Activated naive CD4-positive, alpha-beta T cell treated with anti-CD3 and anti-CD28 coated beads for 36 hours (primary cell): ENCODE data around the gene CMC1. TPM values are rescaled to one million over a fixed set of nuclear protein-coding genes. Genes with fewer than 3 reads are reported as not detected.
"Not testable (repeated sequence)": the region's sequence is repeated elsewhere in the genome, so short reads cannot be mapped to it uniquely, and the experiment has no call there.

Experiments
- CTCF ChIA-PET: fragments of 350-600 bp; sonication (Branson Sonifier 250); formaldehyde crosslinking; loops from one replicate; lab custom pipeline; 2021; ENCODE audit warnings: antibody characterized with exemption; lab: Charles Lee
- DNase-seq: peaks from one replicate; pipeline ENCODE4 v3.0.0-alpha.2; 2020
- H3K27ac Mint-ChIP-seq: one replicate; pipeline ENCODE4 v1.8.0; 2021; ENCODE audit warnings: mild to moderate bottlenecking, mixed read lengths
- H3K27me3 Mint-ChIP-seq: one replicate; pipeline ENCODE4 v1.8.0; 2021; ENCODE audit warnings: low read depth, mixed read lengths
- H3K36me3 Mint-ChIP-seq: one replicate; pipeline ENCODE4 v1.8.0; 2021; ENCODE audit warnings: low read depth, mixed read lengths
- H3K4me1 Mint-ChIP-seq: one replicate; pipeline ENCODE4 v1.8.0; 2021; ENCODE audit warnings: low read depth, mixed read lengths
- H3K4me3 Mint-ChIP-seq: one replicate; pipeline ENCODE4 v1.8.0; 2021; ENCODE audit warnings: mild to moderate bottlenecking, moderate library complexity, mixed read lengths
- H3K9me3 Mint-ChIP-seq: one replicate; pipeline ENCODE4 v1.8.0; 2021; ENCODE audit warnings: mixed read lengths
- intact Hi-C: fragments of 100-400 bp; cut with micrococcal nuclease; formaldehyde crosslinking; loops from one replicate; pipeline ENCODE4 v1.15.1; 2023
- total RNA-seq, 2 experiments: library from RNA; stranded (reverse); gene quantifications; one replicate each; pipeline ENCODE4 v1.2.3, GENCODE V29; 2021

The CMC1 gene
- total RNA-seq, 2 experiments from 2014 or later: 27.6 to 28.6 TPM

DNA sequence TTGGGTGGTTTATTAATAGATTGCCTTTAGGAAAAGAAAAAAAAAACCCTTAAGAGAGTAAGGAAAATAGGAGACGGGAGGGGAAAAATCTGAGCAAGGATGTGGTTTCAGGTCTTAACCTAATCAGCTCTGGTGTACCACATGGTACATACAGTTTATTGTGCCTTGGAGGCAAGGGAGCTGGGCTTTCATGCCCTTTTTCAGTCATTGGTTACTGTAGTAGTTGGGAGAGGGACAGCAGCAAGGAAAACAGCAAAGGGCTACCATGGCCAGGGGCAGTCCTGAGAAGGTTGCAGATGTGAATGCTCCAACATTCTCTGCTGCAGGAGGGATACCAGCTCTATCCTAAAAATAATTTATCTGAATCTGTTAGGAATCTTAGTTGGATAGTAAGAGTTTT is 5.9 kb downstream of the CMC1 start:
- Mint-ChIP-seq H3K36me3 (peaks cover 16% of the 10 kb centered on the region), H3K27me3 (no peaks in the 10 kb centered on the region), H3K4me1 (peaks cover 73% of the 10 kb centered on the region), H3K9me3 (no peaks in the 10 kb centered on the region), H3K27ac (no peak overlapping the region), H3K4me3 (no peak overlapping the region)
- CTCF ChIA-PET: no interaction called here
- no peak for DNase-seq
- intact Hi-C loops: no loop called here

- H3K27ac Mint-ChIP-seq: no peak overlapping the region
- intact Hi-C loops: no loop called here
Measured at GRCh38 chr3:28250999-28251398, 9.6 kb downstream of the CMC1 start.

GRCh38 chr3:28252001-28252431 is 10.6 kb downstream of the CMC1 start:
- Mint-ChIP-seq H3K27me3 (no peaks in the 10 kb centered on the region), H3K27ac (no peak overlapping the region), H3K4me1 (peaks cover 47% of the 10 kb centered on the region), H3K9me3 (no peaks in the 10 kb centered on the region), H3K4me3 (no peak overlapping the region), H3K36me3 (peaks cover 16% of the 10 kb centered on the region)
- no peak for DNase-seq
- CTCF ChIA-PET: no interaction called here
- intact Hi-C loops: no loop called here

More at GRCh38 chr3:28250999-28251398, 9.6 kb downstream of the CMC1 start:
- Mint-ChIP-seq H3K36me3 (peaks cover 18% of the 10 kb centered on the region), H3K9me3 (no peaks in the 10 kb centered on the region), H3K27me3 (no peaks in the 10 kb centered on the region), H3K4me3 (no peak overlapping the region), H3K4me1 (peaks cover 57% of the 10 kb centered on the region)
- peak; percentile 24 for DNase-seq
- CTCF ChIA-PET: no interaction called here

GRCh38 chr3:28253040-28253715 is 11.8 kb downstream of the CMC1 start:
- Mint-ChIP-seq H3K27ac (no peak overlapping the region), H3K4me1 (peaks cover 39% of the 10 kb centered on the region), H3K4me3 (no peak overlapping the region), H3K9me3 (no peaks in the 10 kb centered on the region), H3K36me3 (peaks cover 16% of the 10 kb centered on the region), H3K27me3 (no peaks in the 10 kb centered on the region)
- CTCF ChIA-PET: no interaction called here
- intact Hi-C loops: no loop called here
- no peak for DNase-seq

DNA sequence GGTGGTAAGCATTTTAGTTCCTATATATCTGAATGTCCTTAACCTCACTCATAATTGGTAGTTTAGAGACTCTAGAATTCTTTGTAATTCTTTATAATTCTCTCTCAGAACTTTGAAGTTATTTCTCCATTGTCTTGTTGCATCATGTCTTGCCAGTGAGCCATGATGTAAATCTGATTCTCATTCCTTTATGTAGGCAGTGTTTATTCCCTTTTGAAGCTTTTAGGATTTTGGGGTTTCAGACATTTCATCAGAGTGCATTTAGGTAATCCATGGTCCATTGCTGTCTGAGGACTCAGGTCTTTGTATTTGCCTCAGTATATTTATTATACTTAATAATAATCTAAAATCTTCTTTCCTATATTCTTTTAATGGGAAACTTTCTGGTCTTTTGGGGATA is 20.6 kb downstream of the CMC1 start:
- peaks cover 10% of the 10 kb centered on the region for H3K36me3 Mint-ChIP-seq
- no peaks in the 10 kb centered on the region for H3K9me3 Mint-ChIP-seq
- H3K4me3 Mint-ChIP-seq: no peak overlapping the region
- no peaks in the 10 kb centered on the region for H3K27me3 Mint-ChIP-seq
- CTCF ChIA-PET: no interaction called here
- H3K27ac Mint-ChIP-seq: no peak overlapping the region
- H3K4me1 Mint-ChIP-seq: peaks cover 9% of the 10 kb centered on the region
- no peak for DNase-seq
- intact Hi-C loops: no loop called here

- H3K9me3 Mint-ChIP-seq: peaks cover 4% of the 10 kb centered on the region
- no peak overlapping the region for H3K4me3 Mint-ChIP-seq
- H3K36me3 Mint-ChIP-seq: peaks cover 24% of the 10 kb centered on the region
- H3K4me1 Mint-ChIP-seq: peaks cover 2% of the 10 kb centered on the region
- no peaks in the 10 kb centered on the region for H3K27me3 Mint-ChIP-seq
- intact Hi-C loops: no loop called here
- CTCF ChIA-PET: no interaction called here
- H3K27ac Mint-ChIP-seq: no peak overlapping the region
- DNase-seq: no peak
Measured at GRCh38 chr3:28265641-28266040, 24.2 kb downstream of the CMC1 start.

DNA sequence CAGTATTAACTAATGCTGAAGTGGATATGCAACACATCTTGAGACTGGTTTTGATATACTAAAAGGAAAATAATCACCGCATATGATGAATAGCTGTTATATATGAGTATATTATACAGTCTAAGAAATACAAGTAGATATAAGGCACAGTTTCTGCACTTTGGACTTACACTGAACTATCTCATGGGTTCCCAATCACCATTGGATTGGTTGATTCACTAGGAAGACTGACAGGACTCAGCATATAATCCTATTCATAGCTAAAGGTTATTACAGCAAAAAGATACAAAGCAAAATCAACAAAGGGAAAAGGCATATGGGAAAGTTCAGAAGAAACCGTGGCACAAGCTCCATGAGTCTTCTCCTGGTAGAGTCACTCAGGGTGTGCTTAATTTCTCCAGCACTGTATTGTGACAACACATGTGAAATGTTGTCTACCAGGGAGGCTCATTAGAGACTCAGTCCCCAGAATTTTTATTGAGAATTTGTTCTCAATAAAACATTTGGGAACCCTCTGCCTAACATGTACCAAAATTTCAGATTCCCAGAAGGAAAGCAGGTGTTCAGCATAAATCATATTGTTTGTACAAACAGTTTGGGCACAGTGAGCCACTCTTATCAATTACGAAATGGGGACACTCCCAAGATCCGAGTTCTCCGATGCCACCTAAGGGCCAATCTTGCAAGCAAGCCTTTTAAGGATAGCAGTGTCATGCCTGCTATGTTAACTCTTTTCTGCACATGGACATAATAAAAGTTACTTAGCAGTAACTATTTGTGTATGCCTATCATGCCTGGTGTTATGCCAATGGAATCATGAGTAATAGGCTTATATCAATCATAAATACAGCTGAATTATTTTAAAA is 26.8 kb downstream of the CMC1 start:
- Mint-ChIP-seq H3K4me1 (peaks cover 4% of the 10 kb centered on the region), H3K27ac (no peak overlapping the region), H3K27me3 (no peaks in the 10 kb centered on the region), H3K36me3 (peaks cover 46% of the 10 kb centered on the region), H3K9me3 (peaks cover 19% of the 10 kb centered on the region), H3K4me3 (no peak overlapping the region)
- intact Hi-C loops: no loop called here
- DNase-seq: no peak
- CTCF ChIA-PET: interaction anchor here (0.6 to 0.9 kb wide), 3 partner anchors 13 to 545 kb away, joined by 3 read pairs; no protein-coding TSS in a partner anchor

- H3K4me1 Mint-ChIP-seq: peaks cover 4% of the 10 kb centered on the region
- H3K27ac Mint-ChIP-seq: no peak overlapping the region
- peaks cover 25% of the 10 kb centered on the region for H3K9me3 Mint-ChIP-seq
- no peaks in the 10 kb centered on the region for H3K27me3 Mint-ChIP-seq
- CTCF ChIA-PET: interaction anchor here (1.0 kb wide), 1 partner anchor 15 kb away, joined by 3 read pairs; no protein-coding TSS in a partner anchor
- DNase-seq: no peak
- H3K36me3 Mint-ChIP-seq: peaks cover 54% of the 10 kb centered on the region
- H3K4me3 Mint-ChIP-seq: no peak overlapping the region
- intact Hi-C loops: no loop called here
Measured at GRCh38 chr3:28268989-28269388, 27.6 kb downstream of the CMC1 start.

DNA sequence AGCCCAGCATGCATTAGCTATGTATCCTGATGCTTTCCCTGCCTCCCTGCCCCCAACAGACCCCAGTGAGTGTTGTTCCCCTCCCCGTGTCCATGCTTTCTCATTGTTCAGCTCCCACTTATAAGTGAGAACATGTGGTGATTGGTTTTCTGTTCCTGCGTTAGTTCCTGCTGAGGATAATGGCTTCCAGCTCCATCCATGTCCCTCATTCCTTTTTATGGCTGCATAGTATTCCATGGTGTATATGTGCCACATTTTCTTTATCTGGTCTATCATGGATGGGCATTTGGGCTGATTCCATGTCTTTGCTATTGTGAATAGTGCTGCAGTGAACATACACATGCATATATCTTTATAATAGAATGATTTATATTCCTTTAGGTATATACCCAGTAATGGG is 28.5 kb downstream of the CMC1 start:
- H3K36me3 Mint-ChIP-seq: peaks cover 54% of the 10 kb centered on the region
- CTCF ChIA-PET: interaction anchor here (1.0 kb wide), 1 partner anchor 14 kb away, joined by 3 read pairs; no protein-coding TSS in a partner anchor
- H3K27me3 Mint-ChIP-seq, H3K4me1 Mint-ChIP-seq, DNase-seq, H3K27ac Mint-ChIP-seq, H3K4me3 Mint-ChIP-seq: not testable (repeated sequence)
- intact Hi-C loops: loop anchor here (10.0 kb wide), 1 partner anchor 1205 kb away; no protein-coding TSS in a partner anchor
- peaks cover 25% of the 10 kb centered on the region for H3K9me3 Mint-ChIP-seq

DNA sequence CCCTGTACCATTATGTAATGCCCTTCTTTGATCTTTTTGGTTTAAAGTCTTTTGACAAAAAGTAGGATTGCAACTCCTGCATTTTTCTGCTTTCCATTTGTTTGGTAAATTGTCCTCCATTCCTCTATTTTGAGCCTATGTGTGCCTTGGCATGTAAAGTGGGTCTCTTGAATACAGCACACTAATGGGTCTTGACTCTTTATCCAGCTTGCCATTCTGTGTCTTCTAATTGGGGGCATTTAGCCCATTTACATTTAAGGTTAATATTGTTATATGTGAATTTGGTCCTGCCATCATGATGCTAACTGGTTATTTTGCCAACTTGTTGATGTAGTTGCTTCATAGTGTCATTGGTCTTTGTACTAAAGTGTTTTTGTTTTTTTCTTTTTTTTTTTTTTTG is 32.4 kb downstream of the CMC1 start:
- CTCF ChIA-PET: no interaction called here
- no peak overlapping the region for H3K4me3 Mint-ChIP-seq
- intact Hi-C loops: loop anchor here (10.0 kb wide), 1 partner anchor 1209 kb away; no protein-coding TSS in a partner anchor
- H3K9me3 Mint-ChIP-seq: peaks cover 25% of the 10 kb centered on the region
- H3K36me3 Mint-ChIP-seq: peaks cover 62% of the 10 kb centered on the region
- H3K27me3 Mint-ChIP-seq: no peaks in the 10 kb centered on the region
- DNase-seq: no peak
- peaks cover 4% of the 10 kb centered on the region for H3K4me1 Mint-ChIP-seq
- H3K27ac Mint-ChIP-seq: no peak overlapping the region

GRCh38 chr3:28278918-28279317 is 37.5 kb downstream of the CMC1 start:
- Mint-ChIP-seq H3K9me3 (no peaks in the 10 kb centered on the region), H3K36me3 (peaks cover 20% of the 10 kb centered on the region), H3K4me1 (no peaks in the 10 kb centered on the region), H3K27me3 (no peaks in the 10 kb centered on the region), H3K4me3 (no peak overlapping the region), H3K27ac (no peak overlapping the region)
- CTCF ChIA-PET: no interaction called here
- intact Hi-C loops: loop anchor here (10.0 kb wide), 1 partner anchor 1214 kb away; no protein-coding TSS in a partner anchor
- no peak for DNase-seq

DNA sequence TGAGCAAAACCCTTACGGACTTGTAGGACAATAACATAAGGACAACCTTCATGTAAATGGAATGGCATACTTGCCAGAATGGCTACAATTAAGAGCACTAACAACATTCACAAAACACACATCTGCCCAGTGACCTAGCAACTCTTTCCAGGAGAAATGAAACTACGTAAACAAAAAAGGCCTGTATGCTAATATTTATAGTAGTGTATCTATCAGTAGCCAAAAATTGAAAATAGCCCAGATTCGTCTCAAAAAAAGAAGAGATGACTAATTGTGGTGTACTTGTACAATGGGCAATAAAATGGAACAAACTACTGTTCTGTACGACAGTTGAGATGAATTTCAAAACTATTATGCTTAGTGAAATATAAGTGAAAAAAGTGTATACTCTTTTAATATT is 38.4 kb downstream of the CMC1 start:
- Mint-ChIP-seq H3K4me3 (no peak overlapping the region), H3K36me3 (peaks cover 15% of the 10 kb centered on the region), H3K27me3 (no peaks in the 10 kb centered on the region), H3K4me1 (peaks cover under 1% of the 10 kb centered on the region), H3K9me3 (no peaks in the 10 kb centered on the region), H3K27ac (no peak overlapping the region)
- no peak for DNase-seq
- CTCF ChIA-PET: no interaction called here
- intact Hi-C loops: loop anchor here (10.0 kb wide), 1 partner anchor 1215 kb away; no protein-coding TSS in a partner anchor
